Measurements from ENCODE around the gene FRY.
"Not testable (repeated sequence)": the region's sequence is repeated elsewhere in the genome, so short reads cannot be mapped to it uniquely, and the experiment has no call there.

FRY gene

GRCh38 chr13:32031025-32031814 lies at the start of gene FRY:
FRY (plus strand) TSS chr13:32031774; CDS start chr13:32031796, 22 bp downstream.
- DNase-seq (ENCODE audit: low spot score), result peak; percentile 77

DNA sequence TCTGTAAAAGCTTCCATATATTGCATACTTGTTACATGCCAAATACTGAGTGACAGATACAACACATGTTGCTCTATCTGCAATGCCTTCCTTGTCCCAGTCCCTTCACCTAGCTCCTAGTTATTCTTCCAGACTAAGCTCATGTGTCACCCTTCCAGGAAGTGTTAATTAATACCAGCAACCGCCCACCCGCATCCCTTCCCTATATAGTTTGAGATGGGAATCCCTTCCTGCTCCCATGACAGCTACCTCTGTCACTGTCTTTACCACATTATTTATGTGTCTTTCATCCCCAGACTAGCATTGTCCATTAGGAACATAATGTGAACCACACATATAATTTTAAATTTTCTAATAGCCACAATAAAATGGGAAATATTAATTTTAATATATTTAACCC lies 49.5 kb upstream of the FRY start:
- DNase-seq (ENCODE audit: low spot score), result no peak

- DNase-seq (ENCODE audit: low spot score), result peak; percentile 61
These were observed 49.0 kb upstream of the FRY start for GRCh38 chr13:31982540-31982939.

DNA sequence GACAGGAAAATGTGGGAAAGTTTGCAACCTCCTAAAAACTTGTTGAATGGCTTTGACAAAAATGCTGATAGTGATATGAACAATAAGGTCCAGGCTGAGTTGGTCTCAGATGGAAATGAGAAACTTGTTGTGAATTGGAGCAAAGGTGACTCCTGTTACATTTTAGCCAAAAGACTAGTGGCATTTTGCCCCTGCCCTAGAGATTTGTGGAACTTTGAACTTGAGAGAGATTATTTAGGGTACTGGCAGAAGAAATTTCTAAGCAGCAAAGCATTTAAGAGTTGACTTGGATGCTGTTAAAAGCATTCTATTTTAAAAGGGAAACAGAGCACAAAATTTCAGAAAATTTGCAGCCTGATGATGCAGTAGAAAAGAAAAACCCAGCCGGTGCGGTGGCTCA lies 47.9 kb upstream of the FRY start:
- not testable (repeated sequence) for DNase-seq (ENCODE audit: low spot score)

- DNase-seq (ENCODE audit: low spot score), result not testable (repeated sequence)
These were observed 47.2 kb upstream of the FRY start for GRCh38 chr13:31984388-31984787.

DNA sequence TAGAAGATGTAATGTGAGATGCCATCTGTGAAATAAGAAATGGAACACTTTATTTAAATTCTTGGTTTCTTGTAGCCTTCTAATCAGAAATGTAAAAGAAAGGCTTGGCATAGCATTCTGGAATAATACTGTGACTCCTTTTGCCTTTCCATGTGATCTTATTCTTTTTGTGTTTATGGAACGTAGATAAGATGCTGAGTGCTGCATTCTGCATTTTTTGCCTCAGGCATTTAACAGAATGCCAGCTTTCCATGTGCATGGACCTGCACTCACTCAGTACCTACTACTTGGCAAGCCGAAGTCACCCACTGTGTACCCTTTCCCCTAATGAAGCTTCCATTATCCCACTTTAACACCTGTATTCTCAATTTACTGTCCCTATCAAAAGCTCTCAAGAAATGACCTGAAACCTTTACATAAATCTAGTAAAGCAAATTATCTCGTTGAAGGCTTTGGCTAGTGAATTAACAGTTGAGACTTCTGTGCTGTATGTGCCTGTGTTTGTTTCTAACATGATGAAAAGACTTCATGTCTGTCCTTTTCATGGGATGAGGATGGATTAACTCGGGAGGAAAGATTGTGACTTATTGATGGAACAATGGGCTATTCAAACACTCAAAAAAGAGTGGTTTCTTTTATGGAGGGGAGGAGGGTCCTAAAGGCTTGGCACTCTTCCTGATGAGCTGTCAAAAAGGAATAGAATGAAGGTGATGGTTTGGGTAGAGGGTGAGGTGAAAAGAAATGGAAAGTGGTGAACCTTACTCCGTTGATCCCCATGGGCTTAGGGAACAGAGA lies 44.7 kb upstream of the FRY start:
- no peak for DNase-seq (ENCODE audit: low spot score)

- no peak for DNase-seq (ENCODE audit: low spot score)
These were observed 43.9 kb upstream of the FRY start for GRCh38 chr13:31987535-31988170.

DNA sequence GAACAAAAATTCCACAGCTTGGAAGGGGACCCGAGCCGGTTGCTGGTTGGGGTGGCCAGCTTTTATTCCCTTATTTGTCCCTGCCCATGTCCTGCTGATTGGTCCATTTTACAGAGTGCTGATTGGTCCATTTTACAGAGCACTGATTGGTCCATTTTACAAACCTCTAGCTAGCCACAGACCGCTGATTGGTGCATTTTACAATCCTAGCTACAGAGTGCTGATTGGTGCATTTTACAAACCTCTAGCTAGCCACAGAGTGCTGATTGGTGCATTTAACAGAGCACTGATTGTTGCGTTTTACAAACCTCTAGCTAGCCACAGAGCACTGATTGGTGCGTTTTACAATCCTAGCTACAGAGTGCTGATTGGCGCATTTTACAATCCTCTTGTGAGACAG lies 37.2 kb upstream of the FRY start:
- not testable (repeated sequence) for DNase-seq (ENCODE audit: low spot score)

DNA sequence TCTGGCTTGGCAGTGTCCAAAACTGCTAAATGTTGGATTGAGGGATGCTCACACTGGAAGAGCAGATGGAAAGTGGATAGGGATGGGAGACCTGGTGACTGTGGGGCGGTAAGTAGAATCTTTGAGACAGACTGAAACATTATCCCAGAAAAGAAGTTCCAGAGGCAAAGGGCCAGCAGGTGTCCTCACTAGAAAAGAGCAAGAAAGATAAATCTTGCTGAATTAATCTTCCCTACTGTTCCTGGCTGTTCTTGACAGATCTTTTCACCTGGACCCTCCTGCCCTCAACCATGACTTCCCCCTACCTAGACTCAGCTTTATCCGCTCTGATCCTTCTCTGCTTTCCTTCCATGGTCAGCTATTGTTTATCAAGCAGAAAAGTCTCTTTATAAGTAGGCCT lies 35.0 kb upstream of the FRY start:
- DNase-seq (ENCODE audit: low spot score), result no peak

- no peak for DNase-seq (ENCODE audit: low spot score)
These were observed 33.9 kb upstream of the FRY start for GRCh38 chr13:31997641-31998040.

GRCh38 chr13:31998131-31998530 lies 33.4 kb upstream of the FRY start:
- no peak for DNase-seq (ENCODE audit: low spot score)

DNA sequence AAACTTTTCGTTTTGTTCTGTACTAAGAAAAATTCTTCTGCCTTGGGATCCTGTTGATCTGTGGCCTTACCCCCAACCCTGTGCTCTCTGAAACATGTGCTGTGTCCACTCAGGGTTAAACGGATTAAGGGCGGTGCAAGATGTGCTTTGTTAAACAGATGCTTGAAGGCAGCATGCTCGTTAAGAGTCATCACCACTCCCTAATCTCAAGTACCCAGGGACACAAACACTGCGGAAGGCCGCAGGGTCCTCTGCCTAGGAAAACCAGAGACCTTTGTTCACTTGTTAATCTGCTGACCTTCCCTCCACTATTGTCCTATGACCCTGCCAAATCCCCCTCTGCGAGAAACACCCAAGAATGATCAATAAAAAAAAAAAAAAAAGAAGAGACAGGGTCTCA lies 30.8 kb upstream of the FRY start:
- DNase-seq (ENCODE audit: low spot score), result not testable (repeated sequence)

- DNase-seq (ENCODE audit: low spot score), result peak; percentile 72
These were observed 30.3 kb upstream of the FRY start for GRCh38 chr13:32001154-32001768.

DNA sequence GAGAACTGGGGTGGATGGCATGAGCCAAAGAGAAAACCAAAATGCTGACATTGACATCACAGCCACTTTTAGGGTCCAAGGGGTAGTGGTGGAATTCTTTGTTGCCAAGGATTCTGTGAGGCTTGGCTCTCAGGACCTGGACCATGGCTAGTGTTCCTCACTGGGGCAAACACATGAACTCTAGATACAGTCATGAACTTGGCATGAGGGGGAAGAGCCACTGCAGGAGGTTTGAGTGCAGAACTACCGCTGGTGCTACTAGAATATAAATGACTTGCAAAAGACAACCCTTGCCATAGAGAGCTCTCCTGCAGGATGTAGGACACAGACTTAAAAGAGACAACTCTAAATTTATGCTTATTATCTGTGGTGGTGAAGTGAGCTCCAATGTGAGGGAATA lies 29.8 kb upstream of the FRY start:
- DNase-seq (ENCODE audit: low spot score), result no peak

- no peak for DNase-seq (ENCODE audit: low spot score)
These were observed 28.7 kb upstream of the FRY start for GRCh38 chr13:32002873-32003272.

- DNase-seq (ENCODE audit: low spot score), result no peak
These were observed 24.1 kb upstream of the FRY start for GRCh38 chr13:32007494-32007893.

GRCh38 chr13:32008518-32009175 lies 22.9 kb upstream of the FRY start:
- no peak for DNase-seq (ENCODE audit: low spot score)

GRCh38 chr13:32009362-32009761 lies 22.2 kb upstream of the FRY start:
- no peak for DNase-seq (ENCODE audit: low spot score)

- peak; percentile 48 for DNase-seq (ENCODE audit: low spot score)
These were observed 21.4 kb upstream of the FRY start for GRCh38 chr13:32010136-32010535.

GRCh38 chr13:32011971-32012370 lies 19.6 kb upstream of the FRY start:
- DNase-seq (ENCODE audit: low spot score), result no peak

DNA sequence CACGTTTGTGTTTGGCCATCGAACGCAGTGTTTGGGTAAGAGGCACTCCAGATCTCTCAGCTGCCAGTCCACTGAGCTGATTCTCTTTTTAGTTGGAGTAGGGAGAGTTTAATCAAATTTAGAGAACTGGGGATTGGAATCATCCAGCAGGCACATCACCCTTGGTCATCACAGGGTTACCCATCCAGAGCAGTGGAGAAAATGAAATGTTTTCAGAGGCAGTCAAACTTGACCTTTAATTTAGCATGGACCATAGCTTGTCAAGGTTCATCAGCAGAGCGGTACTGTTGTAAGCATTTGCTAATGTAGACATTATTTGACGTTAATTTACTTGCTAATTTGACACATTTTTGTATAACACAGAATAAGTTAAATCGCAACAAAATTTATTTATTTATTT lies 18.4 kb upstream of the FRY start:
- DNase-seq (ENCODE audit: low spot score), result no peak

GRCh38 chr13:32016119-32016518 lies 15.5 kb upstream of the FRY start:
- DNase-seq (ENCODE audit: low spot score), result no peak
